Activated naive CD4-positive, alpha-beta T cell treated with anti-CD3 and anti-CD28 coated beads for 36 hours (primary cell): Measurements from ENCODE around the gene ABHD4. TPM values are rescaled to one million over a fixed set of nuclear protein-coding genes. Genes with fewer than 3 reads are reported as not detected.
"Not testable (repeated sequence)": the region's sequence is repeated elsewhere in the genome, so short reads cannot be mapped to it uniquely, and the experiment has no call there.

Experiments used
- CTCF ChIA-PET: fragments of 350-600 bp; sonication (Branson Sonifier 250); formaldehyde crosslinking; loops from one replicate; lab custom pipeline; 2021; ENCODE audit warnings: antibody characterized with exemption; lab: Charles Lee
- DNase-seq: peaks from one replicate; pipeline ENCODE4 v3.0.0-alpha.2; 2020
- H3K27ac Mint-ChIP-seq: one replicate; pipeline ENCODE4 v1.8.0; 2021; ENCODE audit warnings: mild to moderate bottlenecking, mixed read lengths
- H3K27me3 Mint-ChIP-seq: one replicate; pipeline ENCODE4 v1.8.0; 2021; ENCODE audit warnings: low read depth, mixed read lengths
- H3K36me3 Mint-ChIP-seq: one replicate; pipeline ENCODE4 v1.8.0; 2021; ENCODE audit warnings: low read depth, mixed read lengths
- H3K4me1 Mint-ChIP-seq: one replicate; pipeline ENCODE4 v1.8.0; 2021; ENCODE audit warnings: low read depth, mixed read lengths
- H3K4me3 Mint-ChIP-seq: one replicate; pipeline ENCODE4 v1.8.0; 2021; ENCODE audit warnings: mild to moderate bottlenecking, moderate library complexity, mixed read lengths
- H3K9me3 Mint-ChIP-seq: one replicate; pipeline ENCODE4 v1.8.0; 2021; ENCODE audit warnings: mixed read lengths
- intact Hi-C: fragments of 100-400 bp; cut with micrococcal nuclease; formaldehyde crosslinking; loops from one replicate; pipeline ENCODE4 v1.15.1; 2023
- total RNA-seq, 2 experiments: library from RNA; stranded (reverse); gene quantifications; one replicate each; pipeline ENCODE4 v1.2.3, GENCODE V29; 2021

ABHD4 gene
- total RNA-seq, 2 experiments from 2014 or later = 11.1 to 11.9 TPM

- intact Hi-C loops = no loop called here
- Mint-ChIP-seq H3K27ac (no peak overlapping the region), H3K4me1 (no peaks in the 10 kb centered on the region), H3K27me3 (no peaks in the 10 kb centered on the region), H3K36me3 (no peaks in the 10 kb centered on the region), H3K9me3 (peaks cover 7% of the 10 kb centered on the region), H3K4me3 (no peak overlapping the region)
- CTCF ChIA-PET = interaction anchor here (2.5 kb wide), 1 partner anchor 10 kb away, joined by 8 read pairs; the partner anchor contains the start of gene OR6J1
- DNase-seq = no peak
Measured at GRCh38 chr14:22634233-22634900, 36.3 kb downstream of the ABHD4 start.

GRCh38 chr14:22635980-22636379 is 37.9 kb downstream of the ABHD4 start:
- H3K27ac Mint-ChIP-seq, H3K4me3 Mint-ChIP-seq, DNase-seq, H3K36me3 Mint-ChIP-seq, H3K27me3 Mint-ChIP-seq, intact Hi-C loops, H3K9me3 Mint-ChIP-seq, CTCF ChIA-PET, H3K4me1 Mint-ChIP-seq: not testable (repeated sequence)

GRCh38 chr14:22640192-22640591 is 42.1 kb downstream of the ABHD4 start:
- Mint-ChIP-seq H3K36me3 (no peaks in the 10 kb centered on the region), H3K27me3 (no peaks in the 10 kb centered on the region), H3K27ac (no peak overlapping the region), H3K4me1 (no peaks in the 10 kb centered on the region), H3K4me3 (no peak overlapping the region), H3K9me3 (no peaks in the 10 kb centered on the region)
- no peak for DNase-seq
- intact Hi-C loops = no loop called here
- CTCF ChIA-PET = interaction anchor here (0.6 to 1.2 kb wide), 3 partner anchors 13 to 272 kb away, joined by 3 to 5 read pairs (median 4); no protein-coding TSS in a partner anchor

- H3K36me3 Mint-ChIP-seq = no peaks in the 10 kb centered on the region
- no peak overlapping the region for H3K27ac Mint-ChIP-seq
- H3K4me1 Mint-ChIP-seq = peaks cover 6% of the 10 kb centered on the region
- intact Hi-C loops = no loop called here
- no peak for DNase-seq
- CTCF ChIA-PET = interaction anchor here (1.0 to 8.0 kb wide), 7 partner anchors 9 to 728 kb away, joined by 3 to 70 read pairs (median 3); no protein-coding TSS in a partner anchor
- no peaks in the 10 kb centered on the region for H3K9me3 Mint-ChIP-seq
- H3K4me3 Mint-ChIP-seq = no peak overlapping the region
- H3K27me3 Mint-ChIP-seq = no peaks in the 10 kb centered on the region
Measured at GRCh38 chr14:22641846-22642245, 43.7 kb downstream of the ABHD4 start.

- DNase-seq = no peak
- Mint-ChIP-seq H3K9me3 (no peaks in the 10 kb centered on the region), H3K4me3 (no peak within 1 kb of the TSS), H3K27ac (no peak within 1 kb of the TSS), H3K36me3 (no peaks in the 10 kb centered on the region), H3K27me3 (no peaks in the 10 kb centered on the region), H3K4me1 (peaks cover 7% of the 10 kb centered on the region)
- CTCF ChIA-PET = interaction anchor here (0.8 to 8.0 kb wide), 9 partner anchors 9 to 652 kb away, joined by 3 to 70 read pairs (median 4); no protein-coding TSS in a partner anchor
- intact Hi-C loops = loop anchor here (1.0 kb wide), 2 partner anchors 74 to 87 kb away; no protein-coding TSS in a partner anchor
Measured at GRCh38 chr14:22644305-22644635, 46.2 kb downstream of the ABHD4 start, which contains the start of gene OR6J1. Gene OR6J1 (minus strand): TSS chr14:22644352. CDS start chr14:22634811, 9,541 bp downstream.

- DNase-seq = no peak
- no peaks in the 10 kb centered on the region for H3K9me3 Mint-ChIP-seq
- no peak overlapping the region for H3K4me3 Mint-ChIP-seq
- peak overlapping the region; percentile 39 for H3K27ac Mint-ChIP-seq
- H3K27me3 Mint-ChIP-seq = no peaks in the 10 kb centered on the region
- CTCF ChIA-PET = interaction anchor here (0.8 to 8.0 kb wide), 6 partner anchors 16 to 283 kb away, joined by 3 to 70 read pairs (median 4); no protein-coding TSS in a partner anchor
- intact Hi-C loops = no loop called here
- H3K4me1 Mint-ChIP-seq = peaks cover 7% of the 10 kb centered on the region
- H3K36me3 Mint-ChIP-seq = no peaks in the 10 kb centered on the region
Measured at GRCh38 chr14:22646570-22647254, 48.6 kb downstream of the ABHD4 start.

GRCh38 chr14:22648506-22648905 is 50.4 kb downstream of the ABHD4 start:
- CTCF ChIA-PET = interaction anchor here (0.5 to 8.0 kb wide), 3 partner anchors 11 to 251 kb away, joined by 3 to 70 read pairs (median 4); no protein-coding TSS in a partner anchor
- no peaks in the 10 kb centered on the region for H3K27me3 Mint-ChIP-seq
- H3K9me3 Mint-ChIP-seq = no peaks in the 10 kb centered on the region
- H3K27ac Mint-ChIP-seq = no peak overlapping the region
- intact Hi-C loops = no loop called here
- no peaks in the 10 kb centered on the region for H3K36me3 Mint-ChIP-seq
- no peak overlapping the region for H3K4me3 Mint-ChIP-seq
- no peak for DNase-seq
- peaks cover 7% of the 10 kb centered on the region for H3K4me1 Mint-ChIP-seq

GRCh38 chr14:22650046-22650739 is 52.1 kb downstream of the ABHD4 start:
- Mint-ChIP-seq H3K4me3 (no peak overlapping the region), H3K36me3 (no peaks in the 10 kb centered on the region)
- CTCF ChIA-PET = interaction anchor here (0.5 to 0.6 kb wide), 2 partner anchors 61 to 62 kb away, joined by 3 read pairs; no protein-coding TSS in a partner anchor

GRCh38 chr14:22650960-22651521 is 52.9 kb downstream of the ABHD4 start:
- no peaks in the 10 kb centered on the region for H3K36me3 Mint-ChIP-seq
- CTCF ChIA-PET = interaction anchor here (0.5 to 10.4 kb wide), 4 partner anchors 61 to 737 kb away, joined by 3 to 141 read pairs (median 4); no protein-coding TSS in a partner anchor
- H3K27me3 Mint-ChIP-seq = no peaks in the 10 kb centered on the region
- H3K4me1 Mint-ChIP-seq = peaks cover 7% of the 10 kb centered on the region
- H3K27ac Mint-ChIP-seq = no peak overlapping the region
- DNase-seq = peak; percentile 14
- intact Hi-C loops = loop anchor here (5.0 to 10.0 kb wide), 4 partner anchors 526 to 784 kb away; no protein-coding TSS in a partner anchor
- no peak overlapping the region for H3K4me3 Mint-ChIP-seq
- no peaks in the 10 kb centered on the region for H3K9me3 Mint-ChIP-seq

More at GRCh38 chr14:22650046-22650739, 52.1 kb downstream of the ABHD4 start:
- Mint-ChIP-seq H3K4me1 (peaks cover 7% of the 10 kb centered on the region), H3K27me3 (no peaks in the 10 kb centered on the region), H3K27ac (no peak overlapping the region), H3K9me3 (no peaks in the 10 kb centered on the region)
- no peak for DNase-seq
- intact Hi-C loops = loop anchor here (5.0 to 10.0 kb wide), 4 partner anchors 525 to 783 kb away; no protein-coding TSS in a partner anchor

- Mint-ChIP-seq H3K36me3 (no peaks in the 10 kb centered on the region), H3K9me3 (no peaks in the 10 kb centered on the region), H3K4me1 (peaks cover 3% of the 10 kb centered on the region), H3K27ac (no peak overlapping the region), H3K27me3 (no peaks in the 10 kb centered on the region), H3K4me3 (no peak overlapping the region)
- no peak for DNase-seq
- CTCF ChIA-PET = interaction anchor here (0.6 to 10.4 kb wide), 4 partner anchors 61 to 738 kb away, joined by 3 to 141 read pairs (median 4); partner anchors contain the start of gene DAD1
- intact Hi-C loops = loop anchor here (5.0 to 10.0 kb wide), 4 partner anchors 527 to 784 kb away; no protein-coding TSS in a partner anchor
Measured at GRCh38 chr14:22651586-22651985, 53.5 kb downstream of the ABHD4 start.

GRCh38 chr14:22653012-22653621 is 55.0 kb downstream of the ABHD4 start:
- Mint-ChIP-seq H3K9me3 (no peaks in the 10 kb centered on the region), H3K4me3 (no peak overlapping the region), H3K4me1 (no peaks in the 10 kb centered on the region), H3K36me3 (no peaks in the 10 kb centered on the region), H3K27me3 (no peaks in the 10 kb centered on the region), H3K27ac (no peak overlapping the region)
- CTCF ChIA-PET = interaction anchor here (0.5 to 10.4 kb wide), 21 partner anchors 9 to 1012 kb away, joined by 3 to 141 read pairs (median 4); partner anchors contain the start of genes ABHD4, DAD1 and OR6J1
- peak; percentile 78 for DNase-seq
- intact Hi-C loops = loop anchor here (1.0 to 10.0 kb wide), 7 partner anchors 54 to 786 kb away; partner anchors contain the start of gene ABHD4
